HG02852 (cell line): ENCODE results near the gene PDCD4.

ENCODE experiments used
- ATAC-seq: cut with Tn5 transposase; IDR thresholded peaks from one replicate; pipeline ENCODE4 v1.9.1; 2021; ENCODE audit warnings: mild to moderate bottlenecking, moderate library complexity; ENCODE audit not compliant: unreplicated experiment

The PDCD4 gene

DNA sequence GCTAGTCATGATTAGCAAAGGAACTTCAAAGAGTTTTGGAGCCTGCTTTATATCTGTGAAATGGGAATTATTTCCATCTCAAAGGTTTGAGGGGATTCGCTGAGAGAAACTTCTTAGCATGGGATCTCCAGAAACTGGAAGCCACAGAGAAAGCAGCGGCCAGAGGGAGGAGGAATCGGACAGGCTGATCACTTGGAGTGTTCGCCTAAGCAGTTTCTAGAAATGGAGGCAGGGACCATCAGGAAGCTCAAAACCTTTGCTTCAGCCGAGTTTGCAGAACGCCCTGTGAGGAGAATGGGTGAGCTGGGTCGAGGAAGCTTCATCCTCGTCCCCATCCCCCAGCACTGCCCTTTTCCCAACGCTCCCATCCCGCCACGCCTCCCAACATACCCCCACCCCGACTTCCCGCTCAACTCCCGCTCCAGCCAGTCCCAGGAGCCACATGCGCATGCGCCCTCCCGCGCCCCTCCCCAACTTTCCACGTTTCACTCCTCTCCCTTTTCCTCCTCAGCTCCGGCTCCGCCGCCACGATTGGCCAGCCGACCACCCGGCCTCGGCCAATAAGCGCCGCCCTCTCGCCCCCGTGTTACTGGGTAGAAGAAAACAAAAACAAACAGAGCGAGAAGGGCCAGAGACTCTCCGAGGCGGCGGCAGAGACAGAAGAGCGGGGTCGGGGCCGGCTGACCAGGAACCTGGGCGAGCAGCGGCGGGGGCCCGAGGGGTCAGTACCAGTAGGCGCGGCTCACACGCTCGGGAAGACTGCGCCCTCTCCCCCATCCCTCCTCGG lies at the start of gene PDCD4:
TSS of gene PDCD4 (plus strand) at position 631 of the 787 bp plus-strand sequence. CDS start 4,100 bp downstream, outside the sequence.
- ATAC-seq: peak; percentile 78

DNA sequence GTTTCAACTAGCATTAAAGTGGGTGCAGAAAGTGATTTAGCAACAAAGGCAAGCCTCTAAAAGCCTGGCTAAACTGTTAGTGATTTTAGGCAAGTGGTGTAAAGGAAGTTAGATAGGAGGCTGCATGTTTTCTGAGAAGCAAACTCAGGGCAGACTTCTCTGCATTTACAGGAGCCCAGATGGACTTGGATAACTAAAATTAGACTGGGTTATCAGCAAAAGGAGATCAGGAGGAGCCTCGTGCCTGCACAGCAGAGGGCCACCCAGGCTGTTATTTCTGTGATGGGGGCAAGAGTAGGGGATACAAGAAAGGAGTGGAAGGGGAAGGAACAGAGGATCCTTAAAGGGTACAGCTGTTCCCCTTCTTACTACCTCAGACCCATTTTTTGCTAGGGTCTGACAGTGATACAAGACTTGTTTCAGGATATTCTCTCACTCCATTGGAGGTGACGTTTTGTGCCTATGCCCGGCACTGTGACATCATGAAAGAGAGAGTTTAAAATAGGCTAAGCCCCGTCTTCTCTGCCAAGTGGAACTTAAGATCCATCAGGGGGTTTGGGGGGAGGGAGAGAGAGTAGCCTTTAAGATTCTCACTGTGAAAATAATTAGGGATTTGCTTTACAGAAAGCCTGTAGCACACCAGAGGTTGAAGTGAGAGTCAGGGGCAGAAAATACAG lies 49.6 kb upstream of the PDCD4 start:
- no peak for ATAC-seq

DNA sequence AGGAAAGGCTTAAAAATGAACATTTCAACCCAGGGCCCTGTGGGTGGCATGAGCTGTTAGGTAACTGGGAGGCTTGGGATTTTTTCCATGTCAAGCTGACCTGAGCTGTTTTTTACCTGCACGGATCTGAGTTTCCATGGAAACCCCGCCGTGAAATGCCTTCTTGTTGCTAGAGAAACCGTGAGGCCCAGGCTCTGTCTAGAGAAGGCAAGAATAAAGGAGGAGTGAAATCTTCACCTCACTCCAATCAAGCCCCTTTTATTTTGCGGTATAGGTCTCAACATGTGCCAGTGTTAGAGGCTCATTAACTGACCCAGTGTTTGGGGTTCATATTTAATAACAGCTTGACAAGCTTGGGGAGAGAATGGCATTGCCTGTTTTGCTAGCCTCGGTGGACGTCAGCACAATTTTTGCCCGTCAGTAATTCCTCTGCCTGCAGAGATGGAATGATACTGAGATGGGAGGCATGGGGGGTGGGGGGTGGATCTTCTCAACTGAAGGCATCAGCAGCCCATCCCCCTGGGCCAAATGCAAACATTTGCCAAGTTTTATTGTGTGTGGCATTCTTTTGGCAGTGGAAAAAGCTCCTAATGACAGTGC lies 48.9 kb upstream of the PDCD4 start:
- ATAC-seq: no peak

DNA sequence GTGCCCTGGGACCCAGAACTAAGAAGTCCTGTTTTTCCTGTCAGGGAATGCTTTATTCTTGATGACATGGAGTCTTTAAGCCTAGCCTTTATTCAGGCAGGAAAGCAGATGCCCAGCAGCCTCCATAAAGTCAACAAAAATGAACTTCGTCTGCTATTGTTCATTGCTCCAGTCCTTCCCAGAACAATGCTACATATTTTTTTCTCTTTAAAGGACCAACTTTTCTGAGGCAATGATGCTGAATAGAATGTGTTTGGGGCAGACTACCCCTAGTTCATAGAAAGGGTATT lies 47.6 kb upstream of the PDCD4 start:
- ATAC-seq: no peak

DNA sequence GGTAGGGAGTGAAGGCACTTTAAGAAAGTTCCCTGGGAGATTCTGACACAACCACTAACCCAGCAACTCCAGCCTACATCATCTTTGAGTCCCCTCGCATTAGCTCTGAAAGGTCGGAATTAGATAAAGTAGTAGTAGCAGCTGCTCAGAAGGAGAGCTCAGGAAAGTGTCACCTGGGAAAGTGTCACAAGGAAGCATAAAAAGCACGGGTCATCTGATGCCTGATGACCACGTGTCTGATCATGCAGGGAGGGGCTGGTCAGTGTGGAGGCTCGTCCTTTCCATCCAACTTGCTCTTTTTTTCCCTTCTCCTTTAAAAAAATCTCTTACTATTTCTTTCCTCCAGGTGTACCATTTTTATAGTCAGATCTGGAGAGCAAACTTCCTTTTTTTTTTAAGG lies 47.1 kb upstream of the PDCD4 start:
- no peak for ATAC-seq

DNA sequence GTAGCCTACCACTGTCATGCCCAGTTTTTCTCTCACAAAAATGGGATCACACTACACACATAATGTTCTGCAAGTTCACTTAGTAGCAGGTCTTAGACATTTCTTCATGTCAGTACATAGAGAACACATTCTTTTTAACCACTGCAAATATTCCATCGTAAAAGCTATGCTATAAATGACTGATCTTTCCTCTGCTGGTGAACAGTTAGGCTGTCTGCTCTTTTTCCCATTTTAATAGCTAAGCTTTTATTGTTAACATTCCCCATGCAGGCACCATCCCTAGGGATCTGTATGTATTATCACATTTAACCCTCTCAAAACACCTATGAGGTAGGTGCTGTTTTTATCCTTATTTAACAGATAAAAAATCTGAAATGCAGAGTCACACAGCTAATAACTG lies 46.2 kb upstream of the PDCD4 start:
- ATAC-seq: no peak

DNA sequence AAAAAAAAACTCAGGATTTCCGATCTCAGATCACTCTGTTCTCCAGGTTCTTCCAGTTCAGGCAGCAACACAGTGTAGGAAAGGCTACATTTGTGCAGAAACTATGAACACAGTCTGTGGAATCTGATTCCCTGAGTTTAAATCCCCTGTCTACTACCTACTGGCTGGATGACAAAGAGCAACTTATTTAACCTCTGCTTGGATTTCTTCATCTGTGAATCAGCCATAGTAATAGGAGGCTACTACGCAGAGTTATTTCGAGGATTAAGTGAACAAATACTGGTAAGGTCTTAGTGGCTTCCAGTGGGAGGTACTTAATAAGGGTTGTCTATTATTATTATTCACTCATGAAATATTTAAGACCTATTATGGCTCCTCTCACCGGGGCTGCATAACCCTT lies 44.3 kb upstream of the PDCD4 start:
- ATAC-seq: no peak

DNA sequence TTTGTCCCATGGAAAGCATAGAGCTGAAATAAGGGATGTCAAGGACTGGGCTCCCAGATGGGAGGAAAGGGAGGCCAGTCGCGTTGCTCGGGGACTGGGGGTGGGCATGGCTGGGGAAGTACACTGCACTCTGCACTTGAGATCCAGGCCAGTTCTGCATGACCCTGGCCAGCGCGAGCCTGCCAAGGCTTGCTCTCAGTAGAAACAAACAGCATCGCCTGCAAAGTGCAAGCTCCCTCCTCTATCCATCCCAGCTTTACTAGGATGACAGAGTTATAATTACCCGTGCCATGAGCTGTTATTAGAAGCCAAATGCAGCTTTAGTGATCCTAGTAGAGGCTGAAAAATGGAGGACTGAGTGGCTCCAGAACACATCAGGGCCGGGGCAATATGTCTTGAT lies 43.9 kb upstream of the PDCD4 start:
- ATAC-seq: no peak

DNA sequence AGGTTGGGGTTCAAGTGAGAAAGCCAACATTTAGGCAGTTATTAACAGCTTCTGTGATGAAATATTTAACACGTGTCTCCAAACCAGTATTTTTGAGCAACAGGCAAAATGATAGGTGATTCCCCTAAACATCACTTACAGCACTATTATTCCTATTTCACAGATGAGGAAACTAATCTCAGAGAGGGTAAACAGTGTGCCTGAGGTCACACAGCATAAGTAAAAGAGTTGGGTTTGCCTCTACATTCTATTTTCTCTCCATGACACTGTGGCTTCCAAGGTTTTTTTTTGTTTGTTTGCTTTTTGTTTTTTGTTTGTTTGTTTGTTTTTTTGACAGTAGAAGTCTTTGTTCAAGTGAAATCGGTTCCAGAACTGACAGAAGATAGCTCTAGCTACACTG lies 43.2 kb upstream of the PDCD4 start:
- no peak for ATAC-seq

DNA sequence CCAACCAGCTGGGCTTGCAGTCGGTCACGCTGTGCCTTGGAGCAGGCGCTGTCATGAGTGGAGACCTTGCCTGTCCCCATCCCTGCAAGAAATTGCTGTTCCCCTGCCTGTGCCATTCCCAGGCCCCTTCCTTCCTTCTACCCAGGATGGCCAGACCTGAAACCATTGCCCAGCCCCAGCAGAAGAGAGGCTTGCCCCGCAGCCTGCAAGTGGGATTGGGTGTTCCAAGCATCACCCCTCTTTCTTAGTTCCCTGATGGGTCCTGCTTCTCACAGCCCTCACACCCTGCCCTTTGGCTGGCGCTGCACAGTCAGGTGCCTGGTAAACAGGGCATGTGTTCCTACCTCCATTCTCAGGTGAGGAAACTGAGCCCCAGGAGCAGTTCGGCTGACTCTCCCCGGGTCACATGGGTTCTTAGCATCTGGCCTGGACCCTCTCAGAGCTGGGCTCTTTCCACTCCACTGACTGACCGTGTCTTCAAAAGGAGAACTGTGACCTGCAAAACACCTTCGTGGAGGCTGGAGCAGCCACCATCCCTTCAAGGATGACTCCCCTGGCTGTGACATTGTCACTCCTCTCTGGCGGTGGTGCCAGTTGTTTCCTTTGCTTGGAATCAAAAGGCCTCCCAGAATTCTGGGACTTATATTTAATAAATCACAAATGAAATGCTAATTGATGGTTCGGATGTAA lies 41.9 kb upstream of the PDCD4 start:
- ATAC-seq: no peak

DNA sequence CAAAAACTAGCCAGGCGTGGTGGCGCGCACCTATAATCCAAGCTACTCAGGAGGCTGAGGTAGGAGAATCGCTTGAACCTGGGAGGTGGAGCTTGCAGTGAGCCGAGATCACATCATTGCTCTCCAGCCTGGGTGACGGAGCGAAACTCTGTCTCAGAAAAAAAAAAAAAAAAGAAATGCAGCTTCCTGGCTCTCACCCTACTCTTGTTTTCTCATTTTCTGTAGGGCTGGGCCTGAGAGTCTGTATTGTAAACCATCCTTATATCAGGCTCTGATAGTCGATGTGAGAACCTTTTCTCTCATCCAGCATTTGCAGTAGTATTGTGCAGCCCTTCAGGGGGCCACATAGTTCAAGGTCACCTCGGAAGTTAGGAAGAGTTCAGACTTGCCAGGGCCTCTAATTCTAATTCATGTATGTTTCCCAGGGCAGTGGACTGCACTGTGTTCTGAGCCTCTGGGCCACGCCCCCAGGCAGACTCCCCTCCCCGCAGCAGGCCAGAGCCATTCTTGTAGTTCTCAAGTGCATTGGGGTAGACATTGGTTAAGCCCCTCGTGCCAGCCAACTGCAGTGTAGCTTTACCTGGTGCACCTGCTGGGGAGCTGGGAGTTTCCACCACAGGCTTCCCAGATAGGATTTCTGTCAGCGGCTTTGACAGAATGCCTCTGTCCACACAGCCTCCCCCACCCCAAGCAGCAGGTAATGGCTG lies 38.3 kb upstream of the PDCD4 start:
- ATAC-seq: no peak

DNA sequence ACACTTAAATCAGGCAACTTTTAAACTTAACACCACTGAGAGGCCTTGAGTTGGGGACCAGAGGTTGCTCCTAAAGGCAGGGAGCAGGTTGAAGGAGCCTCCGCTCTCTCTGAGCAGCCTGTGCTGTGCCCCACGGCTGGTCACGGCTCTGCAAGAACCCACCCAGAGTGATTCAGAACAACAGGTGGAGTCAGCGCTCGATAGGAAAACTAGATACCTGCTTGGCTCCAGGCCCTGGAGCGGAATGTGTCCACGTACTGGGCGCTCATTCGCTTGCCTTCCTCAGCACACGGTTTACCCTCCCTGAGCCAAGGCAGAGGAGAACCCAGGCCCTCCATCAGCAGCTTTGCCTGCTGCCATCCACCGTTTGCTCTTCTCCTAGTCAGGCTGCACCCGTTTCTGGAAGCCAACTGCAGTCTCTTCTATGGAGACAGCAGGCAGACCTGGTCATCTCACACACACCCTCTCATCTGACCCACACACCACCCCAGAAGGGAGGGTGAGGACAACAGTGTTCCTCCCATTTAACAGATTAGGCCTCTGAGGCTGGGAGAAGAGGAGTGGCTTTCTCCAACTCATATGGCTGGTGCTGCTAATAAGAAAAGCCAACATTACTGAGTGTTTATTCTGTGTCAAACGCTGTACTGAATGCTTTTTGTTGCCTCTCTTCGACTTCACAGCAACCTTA lies 37.6 kb upstream of the PDCD4 start:
- ATAC-seq: no peak

DNA sequence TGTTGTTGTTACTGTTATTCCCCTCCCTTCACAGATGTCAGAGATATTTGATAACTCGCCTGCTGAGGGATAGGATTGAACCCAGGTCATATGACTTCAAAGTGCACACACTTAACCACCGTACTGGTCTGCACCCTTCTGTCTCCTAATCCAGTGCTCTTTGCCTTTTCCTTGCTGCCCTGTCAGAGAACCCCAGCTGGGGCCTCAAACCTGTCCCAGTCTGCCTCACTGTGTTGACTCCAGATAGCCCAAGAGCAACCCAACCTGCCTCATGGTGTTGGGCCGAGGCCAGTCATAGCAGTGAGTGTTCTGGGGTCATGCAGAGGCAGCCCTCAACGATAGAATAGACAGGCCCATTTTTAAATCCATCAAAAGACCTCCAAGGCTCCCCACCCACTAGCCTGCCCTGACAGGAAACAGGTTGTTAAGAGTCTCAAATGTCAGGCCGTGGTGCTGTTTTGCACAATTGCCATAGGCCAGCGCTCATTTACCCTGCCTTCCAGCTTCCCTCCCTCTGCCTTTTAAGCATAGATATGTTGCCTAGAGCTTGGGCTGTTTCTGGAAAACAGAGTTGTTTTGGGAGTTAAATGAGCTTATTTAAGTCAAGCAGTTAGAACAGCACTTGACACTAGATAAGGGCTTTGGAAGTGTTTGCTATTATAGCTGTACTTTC lies 37.0 kb upstream of the PDCD4 start:
- no peak for ATAC-seq

DNA sequence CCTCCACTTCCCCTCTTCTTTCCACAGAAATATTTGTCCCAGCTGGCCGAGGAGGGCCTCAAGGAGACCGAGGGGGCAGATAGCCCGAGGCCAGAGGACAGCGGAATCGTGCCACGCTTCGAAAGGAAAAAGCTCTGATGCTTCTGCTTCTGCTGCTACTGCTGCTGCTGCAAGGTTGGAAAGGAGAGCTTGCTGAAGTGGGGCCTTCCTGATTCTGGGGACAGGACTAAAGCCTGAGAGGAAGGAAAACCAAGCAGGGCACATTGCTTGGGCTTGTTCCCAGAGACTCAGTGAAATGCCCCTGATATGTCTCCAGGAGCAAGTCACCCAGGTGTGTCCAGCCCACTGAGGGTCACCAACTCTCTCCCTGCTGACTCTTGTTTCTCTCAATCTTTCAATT lies 35.9 kb upstream of the PDCD4 start:
- ATAC-seq: no peak

DNA sequence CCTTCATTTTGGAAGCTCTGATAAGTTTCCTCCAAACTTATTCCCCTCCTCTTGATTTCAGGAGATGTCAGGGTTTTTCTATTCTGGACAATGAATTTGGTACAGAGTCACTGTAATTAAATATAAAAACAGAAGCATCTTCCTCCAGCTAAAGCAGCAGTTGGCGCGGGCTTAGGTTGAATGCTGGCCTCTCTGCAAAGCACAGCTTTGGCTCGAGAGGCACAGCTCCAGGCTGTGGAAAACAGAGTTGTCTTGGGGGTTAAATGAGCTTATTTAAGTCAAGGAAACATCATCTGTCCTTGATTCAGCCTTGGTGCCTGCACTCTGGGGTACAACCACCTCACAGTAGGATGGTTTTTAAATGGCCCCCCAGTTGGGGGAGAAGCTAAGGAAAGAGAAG lies 35.0 kb upstream of the PDCD4 start:
- ATAC-seq: no peak

DNA sequence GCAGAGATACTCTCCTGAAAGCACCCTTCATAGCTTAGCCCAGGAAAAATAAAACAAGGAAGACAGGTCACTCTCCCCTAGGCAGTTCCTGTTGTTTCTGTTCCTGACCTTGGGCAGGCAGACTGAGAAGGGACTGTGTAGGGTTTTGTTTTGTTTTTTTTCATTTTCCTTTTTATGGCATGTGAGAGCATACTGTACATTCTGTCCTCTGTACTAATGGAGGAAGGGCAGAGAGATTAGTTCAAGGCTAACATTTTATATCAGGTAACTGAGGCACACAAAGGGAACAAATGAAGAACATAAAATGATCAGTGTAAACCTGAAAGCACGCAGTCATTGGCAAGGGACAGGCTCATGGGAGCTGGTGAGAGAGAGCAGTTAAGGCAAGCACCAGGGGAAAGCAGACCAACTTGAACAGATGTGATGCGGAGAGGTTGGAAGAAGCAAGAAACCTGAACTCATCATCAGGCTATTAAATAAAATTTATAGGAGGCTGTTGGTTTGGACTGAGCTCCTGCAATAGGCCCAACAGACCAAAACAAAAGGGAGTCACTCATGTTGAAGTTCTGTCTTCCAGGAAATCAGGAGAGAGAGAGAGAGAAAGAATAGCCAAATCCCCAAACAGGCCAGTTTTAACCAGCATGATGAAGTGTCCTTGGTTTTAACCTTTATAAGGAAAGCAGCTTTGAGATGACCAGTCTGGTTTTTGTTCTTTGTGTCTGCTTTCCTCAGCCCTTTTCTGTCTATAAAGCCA lies 34.1 kb upstream of the PDCD4 start:
- ATAC-seq: no peak

DNA sequence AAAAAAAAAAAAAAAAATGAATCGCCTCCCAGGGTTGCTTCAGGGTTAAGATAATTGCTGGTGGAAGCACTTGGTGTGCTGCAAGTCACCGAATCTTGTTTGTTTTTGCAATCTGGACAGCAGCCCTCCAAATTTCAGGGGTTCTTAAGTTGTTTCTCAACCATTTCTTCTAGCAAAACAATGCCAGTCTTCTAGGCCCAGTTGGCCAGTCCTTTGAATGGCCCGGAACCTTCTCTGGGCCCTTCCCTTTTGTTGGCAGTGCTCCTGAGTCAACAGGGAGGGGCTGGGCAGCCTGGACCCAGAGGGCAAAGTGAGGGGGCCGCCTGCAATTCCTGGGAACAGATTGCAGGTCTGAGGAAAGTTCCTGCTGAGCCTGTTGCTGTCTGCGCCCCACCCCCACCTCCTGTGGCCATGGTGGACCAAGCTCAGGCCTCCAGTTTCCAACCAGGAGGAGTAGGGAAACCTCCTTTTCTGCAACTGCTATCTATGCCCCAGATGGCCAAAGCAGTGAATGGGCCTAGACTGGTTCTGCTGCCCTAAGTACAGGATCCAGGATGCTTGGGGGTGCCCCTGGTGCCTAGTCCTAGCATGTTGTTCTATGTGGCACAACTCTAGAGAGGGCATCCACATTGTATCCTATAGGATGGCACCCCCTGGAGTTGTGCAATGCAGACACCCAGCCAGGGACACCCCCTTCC lies 31.4 kb upstream of the PDCD4 start:
- ATAC-seq: no peak

DNA sequence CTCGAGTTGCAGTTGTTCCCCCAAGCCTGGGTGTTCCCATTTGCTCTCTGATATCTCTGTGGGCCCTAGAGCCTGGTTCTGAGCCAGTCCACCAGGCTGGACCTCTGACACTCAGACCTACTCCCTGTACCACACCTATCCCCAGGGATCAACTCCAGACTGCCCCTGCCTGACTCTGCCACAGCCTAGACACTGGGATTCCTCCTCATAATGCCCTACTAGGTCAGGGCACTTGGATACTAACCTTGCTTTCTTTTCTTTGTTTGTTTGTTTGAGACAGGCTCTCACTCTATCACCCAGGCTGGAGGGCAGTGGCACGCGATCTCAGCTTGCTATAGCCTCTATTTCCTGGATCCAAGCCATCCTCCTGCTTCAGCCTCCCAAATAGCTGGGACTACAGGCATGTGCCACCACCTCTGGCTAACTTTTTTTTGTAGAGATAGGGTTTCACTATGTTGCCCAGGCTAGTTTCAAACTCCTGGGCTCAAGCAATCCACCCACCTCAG lies 30.8 kb upstream of the PDCD4 start:
- no peak for ATAC-seq
